Osteocyte (in vitro differentiated cells): ENCODE measurements around the gene DIRAS3. TPM values are rescaled to one million over a fixed set of nuclear protein-coding genes. Genes with fewer than 3 reads are reported as not detected.

ENCODE experiments used
- DNase-seq: peaks from one replicate; pipeline ENCODE4 v3.0.0; 2021; ENCODE audit warnings: mixed read lengths; ENCODE audit not compliant: unreplicated experiment; ENCODE audit errors: extremely low spot score
- H3K27ac Mint-ChIP-seq: one replicate; pipeline ENCODE4 v1.8.0; 2021; ENCODE audit warnings: mild to moderate bottlenecking, mixed read lengths; ENCODE audit not compliant: unreplicated experiment
- H3K27me3 Mint-ChIP-seq: one replicate; pipeline ENCODE4 v1.8.0; 2021; ENCODE audit warnings: mixed read lengths; ENCODE audit not compliant: unreplicated experiment
- H3K36me3 Mint-ChIP-seq: one replicate; pipeline ENCODE4 v1.8.0; 2021; ENCODE audit warnings: mixed read lengths; ENCODE audit not compliant: unreplicated experiment
- H3K4me1 Mint-ChIP-seq: one replicate; pipeline ENCODE4 v1.8.0; 2021; ENCODE audit warnings: mixed read lengths; ENCODE audit not compliant: unreplicated experiment
- H3K4me3 Mint-ChIP-seq: one replicate; pipeline ENCODE4 v1.8.0; 2021; ENCODE audit warnings: mild to moderate bottlenecking, moderate library complexity, mixed read lengths; ENCODE audit not compliant: unreplicated experiment
- H3K9me3 Mint-ChIP-seq: one replicate; pipeline ENCODE4 v1.8.0; 2021; ENCODE audit warnings: mixed read lengths; ENCODE audit not compliant: unreplicated experiment
- total RNA-seq: library from RNA; stranded (reverse); gene quantifications from 2 replicates; pipeline ENCODE4 v1.2.1, GENCODE V29; 2021
- TF ChIP-seq, protein P1 (sequence below): fragments of 200-600 bp; sonication (generic); IDR thresholded peaks from 2 replicates; pipeline ENCODE4 v1.5.0; 2021; ENCODE audit warnings: antibody characterized with exemption, mild to moderate bottlenecking, moderate library complexity

DIRAS3 gene
- total RNA-seq, 1 donor from 2014 or later: 1.4 TPM

DNA sequence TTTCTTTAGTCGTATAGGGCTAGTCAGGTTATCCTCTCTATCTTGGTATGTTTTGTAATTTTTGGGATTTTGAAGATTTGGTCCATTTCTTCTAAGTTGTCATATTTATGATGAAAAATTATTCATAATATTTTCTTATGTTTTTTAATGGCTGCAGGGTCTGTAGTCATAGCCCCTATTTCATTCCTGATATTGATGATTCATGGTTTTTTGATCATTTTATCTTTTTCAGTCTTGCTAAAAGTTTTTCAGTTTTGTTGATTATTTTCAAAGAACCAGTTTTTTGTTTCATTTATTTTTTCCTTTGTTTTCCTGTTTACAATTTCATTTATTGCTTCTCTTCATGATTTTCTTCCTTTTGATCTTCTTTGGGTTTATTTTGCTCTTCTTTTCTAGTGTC, 50.2 kb downstream of the DIRAS3 start:
- Mint-ChIP-seq H3K9me3 (peaks cover 22% of the 10 kb centered on the region), H3K36me3 (peaks cover 2% of the 10 kb centered on the region), H3K27ac (no peak overlapping the region), H3K27me3 (no peaks in the 10 kb centered on the region), H3K4me1 (no peaks in the 10 kb centered on the region), H3K4me3 (no peak overlapping the region)
- no peak for DNase-seq
- TF ChIP-seq, protein P1, sequence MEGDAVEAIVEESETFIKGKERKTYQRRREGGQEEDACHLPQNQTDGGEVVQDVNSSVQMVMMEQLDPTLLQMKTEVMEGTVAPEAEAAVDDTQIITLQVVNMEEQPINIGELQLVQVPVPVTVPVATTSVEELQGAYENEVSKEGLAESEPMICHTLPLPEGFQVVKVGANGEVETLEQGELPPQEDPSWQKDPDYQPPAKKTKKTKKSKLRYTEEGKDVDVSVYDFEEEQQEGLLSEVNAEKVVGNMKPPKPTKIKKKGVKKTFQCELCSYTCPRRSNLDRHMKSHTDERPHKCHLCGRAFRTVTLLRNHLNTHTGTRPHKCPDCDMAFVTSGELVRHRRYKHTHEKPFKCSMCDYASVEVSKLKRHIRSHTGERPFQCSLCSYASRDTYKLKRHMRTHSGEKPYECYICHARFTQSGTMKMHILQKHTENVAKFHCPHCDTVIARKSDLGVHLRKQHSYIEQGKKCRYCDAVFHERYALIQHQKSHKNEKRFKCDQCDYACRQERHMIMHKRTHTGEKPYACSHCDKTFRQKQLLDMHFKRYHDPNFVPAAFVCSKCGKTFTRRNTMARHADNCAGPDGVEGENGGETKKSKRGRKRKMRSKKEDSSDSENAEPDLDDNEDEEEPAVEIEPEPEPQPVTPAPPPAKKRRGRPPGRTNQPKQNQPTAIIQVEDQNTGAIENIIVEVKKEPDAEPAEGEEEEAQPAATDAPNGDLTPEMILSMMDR: no peak

- DNase-seq: no peak
- Mint-ChIP-seq H3K36me3 (peaks cover 3% of the 10 kb centered on the region), H3K27ac (no peak overlapping the region), H3K4me3 (no peak overlapping the region), H3K4me1 (no peaks in the 10 kb centered on the region), H3K27me3 (no peaks in the 10 kb centered on the region), H3K9me3 (peaks cover 32% of the 10 kb centered on the region)
- TF ChIP-seq, protein P1: no peak
These were observed 52.7 kb downstream of the DIRAS3 start for GRCh38 chr1:67997746-67998145.

Other genes with a start within 250 kb of the DIRAS3 start
- 99.7 and 100 TPM in 2 replicates for gene GNG12, start 217.2 kb downstream of the DIRAS3 start, total RNA-seq
- gene WLS, start 181.9 kb upstream of the DIRAS3 start, total RNA-seq: 334 and 341 TPM in 2 replicates